ENCODE measurements around the gene PRICKLE2.

DNA sequence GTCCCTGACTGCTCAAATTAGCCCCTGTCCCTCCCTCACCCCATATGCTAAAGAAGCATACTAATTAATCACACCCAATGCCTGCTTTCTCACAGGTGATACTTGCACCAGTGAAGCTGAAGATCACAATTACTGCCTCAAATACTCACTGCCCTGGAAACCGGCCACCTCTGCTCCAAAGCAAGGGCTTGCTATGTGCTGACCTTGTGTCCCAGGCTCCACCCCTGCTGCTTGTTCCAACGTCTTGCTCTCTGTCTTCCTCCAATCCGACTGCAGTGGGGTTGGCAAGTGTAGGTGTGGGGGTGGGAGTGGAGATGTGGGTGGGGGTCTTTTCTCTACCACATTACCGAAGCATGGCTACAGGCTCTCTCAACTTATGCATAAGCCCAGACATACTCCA is 146.3 kb downstream of the PRICKLE2 start:
- TF ChIP-seq, protein P1, sequence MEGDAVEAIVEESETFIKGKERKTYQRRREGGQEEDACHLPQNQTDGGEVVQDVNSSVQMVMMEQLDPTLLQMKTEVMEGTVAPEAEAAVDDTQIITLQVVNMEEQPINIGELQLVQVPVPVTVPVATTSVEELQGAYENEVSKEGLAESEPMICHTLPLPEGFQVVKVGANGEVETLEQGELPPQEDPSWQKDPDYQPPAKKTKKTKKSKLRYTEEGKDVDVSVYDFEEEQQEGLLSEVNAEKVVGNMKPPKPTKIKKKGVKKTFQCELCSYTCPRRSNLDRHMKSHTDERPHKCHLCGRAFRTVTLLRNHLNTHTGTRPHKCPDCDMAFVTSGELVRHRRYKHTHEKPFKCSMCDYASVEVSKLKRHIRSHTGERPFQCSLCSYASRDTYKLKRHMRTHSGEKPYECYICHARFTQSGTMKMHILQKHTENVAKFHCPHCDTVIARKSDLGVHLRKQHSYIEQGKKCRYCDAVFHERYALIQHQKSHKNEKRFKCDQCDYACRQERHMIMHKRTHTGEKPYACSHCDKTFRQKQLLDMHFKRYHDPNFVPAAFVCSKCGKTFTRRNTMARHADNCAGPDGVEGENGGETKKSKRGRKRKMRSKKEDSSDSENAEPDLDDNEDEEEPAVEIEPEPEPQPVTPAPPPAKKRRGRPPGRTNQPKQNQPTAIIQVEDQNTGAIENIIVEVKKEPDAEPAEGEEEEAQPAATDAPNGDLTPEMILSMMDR (IDR thresholded peaks at IDR 0.05), result no peak
- TF ChIP-seq POLR2A (IDR thresholded peaks at IDR 0.05), result no peak

Data from body of pancreas (tissue), 4 donors.